Spinal cord (tissue), 10 donors: ENCODE data around the gene ARHGAP25. TPM values are rescaled to one million over a fixed set of nuclear protein-coding genes. Genes with fewer than 3 reads are reported as not detected.

ENCODE experiments used
- DNase-seq, 6 donors: peaks; one replicate each; pipeline versions ENCODE4 v3.0.0 to v3.0.0-alpha.2; 2013 to 2015; ENCODE audit warnings: low spot score in 6 of 6, low read depth in 4 of 6
- H3K27ac ChIP-seq: one replicate; pipeline ENCODE4 v1.5.1; 2013; ENCODE audit warnings: low read depth, low read length, control low read depth
- H3K27me3 ChIP-seq: one replicate; pipeline ENCODE4 v1.6.1; 2013; ENCODE audit warnings: low read length; ENCODE audit not compliant: control insufficient read depth, insufficient read depth
- H3K36me3 ChIP-seq: one replicate; pipeline ENCODE4 v1.6.1; 2013; ENCODE audit warnings: low read length; ENCODE audit not compliant: control insufficient read depth, insufficient read depth
- H3K4me1 ChIP-seq: one replicate; pipeline ENCODE4 v1.6.1; 2013; ENCODE audit warnings: low read length; ENCODE audit not compliant: control insufficient read depth, insufficient read depth
- H3K4me3 ChIP-seq: one replicate; pipeline ENCODE4 v1.5.1; 2013; ENCODE audit warnings: low read depth, low read length, control low read depth
- H3K9me3 ChIP-seq: one replicate; pipeline ENCODE4 v1.6.1; 2013; ENCODE audit warnings: low read length; ENCODE audit not compliant: control insufficient read depth, insufficient read depth
- WGBS: methylation state at CpG from one replicate; pipeline ENCODE4 v1.1.5; 2013; ENCODE audit warnings: missing lambda C conversion rate; ENCODE audit not compliant: insufficient coverage; 5-methylcytosine and 5-hydroxymethylcytosine counted together
- long read RNA-seq, 4 donors: transcript quantifications; one replicate each; lab custom pipeline, GENCODE V29; 2026
- polyA plus RNA-seq, 2 donors: library from polyadenylated mRNA; unstranded; fragments of 120-200 nt; gene quantifications; one replicate each; pipeline ENCODE4 v1.2.1, GENCODE V29; 2013; ENCODE audit not compliant: insufficient read length in 2 of 2
- total RNA-seq, 2 donors: library from RNA; depleted of rRNA in 1 of 2; stranded (reverse); fragments of 120-200 nt in 1 of 2; fragments of >200 nt in 1 of 2; gene quantifications; one replicate each; pipeline versions ENCODE4 v1.2.3 to v1.2.4, GENCODE V29; 2013 to 2014
- donor health status: healthy.

The ARHGAP25 gene
- total RNA-seq (1 to 10 TPM; 6.5 to 7.2 TPM), polyA plus RNA-seq (1 to 10 TPM; 3.9 to 4.3 TPM)
- long read RNA-seq, donor 1, result 0 reads
- long read RNA-seq, donor 2, partial matches to known transcripts, result 0 of 1 reads
- long read RNA-seq, donor 2, other reads (novel, unspliced or antisense), result 0 of 1 reads
- long read RNA-seq, donor 3, result 0 reads
- long read RNA-seq, donor 4, partial matches to known transcripts, result 0 of 2 reads
- long read RNA-seq, donor 4, other reads (novel, unspliced or antisense), result 0 of 2 reads

GRCh38 chr2:68734688-68735525 lies at the start of gene ARHGAP25:
Gene ARHGAP25, plus strand, starts transcription at chr2:68734811. Its CDS starts 389 bp downstream, at chr2:68735200.
- Histone ChIP-seq H3K36me3 (no peaks in the 10 kb centered on the region), H3K4me1 (no peaks in the 10 kb centered on the region), H3K27me3 (no peaks in the 10 kb centered on the region), H3K9me3 (no peaks in the 10 kb centered on the region), H3K27ac (peak within 1 kb of the TSS; percentile 12), H3K4me3 (no peak within 1 kb of the TSS)
- DNase-seq, result peak in 1 of 6 donors; percentile 10
- 93% methylated on average over 5 of the region's 12 CpGs for WGBS

GRCh38 chr2:68686178-68686577 lies 48.4 kb upstream of the ARHGAP25 start:
- H3K36me3 ChIP-seq, result no peaks in the 10 kb centered on the region
- H3K27me3 ChIP-seq, result no peaks in the 10 kb centered on the region
- WGBS, result 75% methylated on average over 1 of the region's 5 CpGs
- H3K9me3 ChIP-seq, result no peaks in the 10 kb centered on the region
- no peak overlapping the region for H3K27ac ChIP-seq
- DNase-seq, result no peak
- H3K4me1 ChIP-seq, result no peaks in the 10 kb centered on the region
- H3K4me3 ChIP-seq, result no peak overlapping the region

- Histone ChIP-seq H3K36me3 (no peaks in the 10 kb centered on the region), H3K4me1 (no peaks in the 10 kb centered on the region), H3K9me3 (no peaks in the 10 kb centered on the region), H3K27me3 (no peaks in the 10 kb centered on the region), H3K4me3 (no peak overlapping the region), H3K27ac (no peak overlapping the region)
- WGBS, result no CpG with 5 or more reads among the region's 1 CpG
- DNase-seq, result peak in 1 of 6 donors; percentile 16
Measured at GRCh38 chr2:68687018-68687417, 47.6 kb upstream of the ARHGAP25 start.

GRCh38 chr2:68689553-68690537 lies 44.8 kb upstream of the ARHGAP25 start:
- Histone ChIP-seq H3K4me1 (no peaks in the 10 kb centered on the region), H3K27ac (no peak overlapping the region), H3K9me3 (no peaks in the 10 kb centered on the region), H3K36me3 (no peaks in the 10 kb centered on the region), H3K4me3 (no peak overlapping the region), H3K27me3 (no peaks in the 10 kb centered on the region)
- no CpG with 5 or more reads among the region's 7 CpGs for WGBS
- peak in 1 of 6 donors; percentile 78 for DNase-seq

GRCh38 chr2:68690851-68691250 lies 43.8 kb upstream of the ARHGAP25 start:
- Histone ChIP-seq H3K36me3 (no peaks in the 10 kb centered on the region), H3K27me3 (no peaks in the 10 kb centered on the region), H3K4me1 (no peaks in the 10 kb centered on the region), H3K9me3 (no peaks in the 10 kb centered on the region), H3K4me3 (no peak overlapping the region), H3K27ac (no peak overlapping the region)
- WGBS, result 68% methylated on average over 2 of the region's 3 CpGs
- DNase-seq, result no peak

- no CpG with 5 or more reads among the region's 1 CpG for WGBS
- Histone ChIP-seq H3K4me1 (no peaks in the 10 kb centered on the region), H3K36me3 (no peaks in the 10 kb centered on the region), H3K4me3 (no peak overlapping the region), H3K27ac (no peak overlapping the region), H3K9me3 (no peaks in the 10 kb centered on the region), H3K27me3 (no peaks in the 10 kb centered on the region)
- DNase-seq, result no peak
Measured at GRCh38 chr2:68692511-68692910, 42.1 kb upstream of the ARHGAP25 start.

- DNase-seq, result peak in 2 of 6 donors; percentile 77 to 82
- Histone ChIP-seq H3K4me1 (no peaks in the 10 kb centered on the region), H3K27me3 (no peaks in the 10 kb centered on the region), H3K9me3 (no peaks in the 10 kb centered on the region), H3K4me3 (no peak overlapping the region), H3K27ac (no peak overlapping the region), H3K36me3 (no peaks in the 10 kb centered on the region)
- WGBS, result no CpG with 5 or more reads among the region's 2 CpGs
Measured at GRCh38 chr2:68693951-68694350, 40.7 kb upstream of the ARHGAP25 start.

DNA sequence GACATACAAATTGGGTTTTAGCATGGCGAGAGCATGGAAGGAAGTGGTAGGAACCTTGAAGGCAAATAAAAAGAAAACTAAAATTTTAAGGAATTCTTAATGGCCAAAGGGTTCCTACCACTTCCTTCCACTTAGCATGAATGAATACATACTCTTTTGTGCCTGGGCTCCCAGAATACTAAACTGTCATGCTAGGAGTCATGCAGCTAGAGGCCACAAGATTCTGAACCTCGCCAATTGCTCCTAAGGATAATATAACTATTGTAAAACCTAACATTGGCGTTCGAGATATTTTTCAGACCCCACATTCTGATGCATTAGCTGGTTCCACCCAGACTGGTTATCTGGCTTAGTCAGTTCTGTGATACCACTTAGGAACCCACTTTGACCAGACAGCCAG lies 38.6 kb upstream of the ARHGAP25 start:
- WGBS, result 83% methylated on average over 3 of the region's 4 CpGs
- DNase-seq, result no peak
- Histone ChIP-seq H3K4me3 (no peak overlapping the region), H3K27me3 (no peaks in the 10 kb centered on the region), H3K9me3 (no peaks in the 10 kb centered on the region), H3K4me1 (no peaks in the 10 kb centered on the region), H3K36me3 (no peaks in the 10 kb centered on the region), H3K27ac (no peak overlapping the region)

DNA sequence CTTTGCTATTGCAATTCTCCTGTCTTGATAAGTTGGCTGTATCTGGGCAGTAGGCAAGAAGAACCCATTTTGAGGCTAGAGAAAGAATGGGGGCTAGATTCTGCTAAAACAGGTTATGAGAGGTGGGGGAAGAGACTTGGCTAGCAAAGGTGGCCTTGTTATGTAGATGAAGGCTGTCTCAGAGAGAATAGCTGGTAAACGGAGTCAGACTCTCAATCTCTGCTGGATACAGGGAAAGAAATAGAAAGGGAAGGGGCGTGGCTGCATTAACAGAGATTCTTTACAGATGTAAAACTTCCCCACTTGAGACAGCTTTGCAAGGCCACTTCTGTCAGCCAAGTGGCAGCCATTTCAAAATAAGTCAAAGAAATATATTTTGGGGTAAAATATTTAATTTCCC lies 38.1 kb upstream of the ARHGAP25 start:
- no peak overlapping the region for H3K27ac ChIP-seq
- H3K4me3 ChIP-seq, result no peak overlapping the region
- DNase-seq, result no peak
- H3K27me3 ChIP-seq, result no peaks in the 10 kb centered on the region
- H3K9me3 ChIP-seq, result no peaks in the 10 kb centered on the region
- H3K4me1 ChIP-seq, result no peaks in the 10 kb centered on the region
- WGBS, result no CpG with 5 or more reads among the region's 2 CpGs
- H3K36me3 ChIP-seq, result no peaks in the 10 kb centered on the region
